ENCODE data around the gene SLC6A13.

DNA sequence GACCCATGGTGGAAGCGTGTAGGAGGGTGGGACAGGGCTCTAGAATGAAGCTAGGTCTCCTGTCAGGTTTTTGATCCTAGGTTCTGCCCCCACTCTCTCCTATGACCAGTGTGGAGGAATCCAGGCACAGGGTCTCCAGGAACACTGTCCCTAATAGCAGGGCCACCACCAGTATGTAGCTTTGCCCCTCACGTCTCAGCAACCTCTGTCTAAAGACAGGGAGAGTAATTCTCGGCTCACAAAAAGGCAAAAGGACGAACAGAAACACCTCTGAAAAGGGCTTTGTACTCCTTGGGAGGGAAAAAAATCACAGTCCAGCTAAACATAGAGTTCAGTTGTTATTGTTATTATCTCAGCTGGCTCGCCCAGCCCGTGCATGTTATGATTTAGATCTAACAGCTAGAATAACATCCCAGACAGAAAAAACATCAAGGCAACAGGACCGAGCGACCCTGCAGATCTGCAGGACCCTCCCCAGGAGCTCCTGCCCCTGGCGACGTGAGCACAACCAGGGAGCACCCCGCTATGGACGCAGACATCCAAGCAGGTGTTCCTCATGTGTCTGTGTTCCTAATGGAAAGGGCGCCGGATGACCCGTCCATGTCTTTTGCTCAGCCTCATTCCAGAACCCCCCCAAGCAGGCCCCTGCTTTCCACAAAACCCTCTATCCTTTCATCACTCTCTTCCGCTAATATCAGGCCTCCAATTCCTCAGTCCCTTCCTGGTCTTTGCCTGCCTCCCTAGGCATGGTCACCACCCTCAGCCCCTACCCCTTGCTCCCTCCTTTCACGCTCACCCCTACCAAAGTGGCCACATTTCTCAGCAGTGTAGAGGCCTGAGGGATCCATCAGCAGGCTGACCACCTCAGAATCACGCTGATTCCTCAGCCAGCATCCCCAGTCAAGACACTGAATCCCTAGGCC is 34.5 kb downstream of the SLC6A13 start:
- TF ChIP-seq EP300 (IDR thresholded peaks at IDR 0.05): no peak
- TF ChIP-seq, protein P1, sequence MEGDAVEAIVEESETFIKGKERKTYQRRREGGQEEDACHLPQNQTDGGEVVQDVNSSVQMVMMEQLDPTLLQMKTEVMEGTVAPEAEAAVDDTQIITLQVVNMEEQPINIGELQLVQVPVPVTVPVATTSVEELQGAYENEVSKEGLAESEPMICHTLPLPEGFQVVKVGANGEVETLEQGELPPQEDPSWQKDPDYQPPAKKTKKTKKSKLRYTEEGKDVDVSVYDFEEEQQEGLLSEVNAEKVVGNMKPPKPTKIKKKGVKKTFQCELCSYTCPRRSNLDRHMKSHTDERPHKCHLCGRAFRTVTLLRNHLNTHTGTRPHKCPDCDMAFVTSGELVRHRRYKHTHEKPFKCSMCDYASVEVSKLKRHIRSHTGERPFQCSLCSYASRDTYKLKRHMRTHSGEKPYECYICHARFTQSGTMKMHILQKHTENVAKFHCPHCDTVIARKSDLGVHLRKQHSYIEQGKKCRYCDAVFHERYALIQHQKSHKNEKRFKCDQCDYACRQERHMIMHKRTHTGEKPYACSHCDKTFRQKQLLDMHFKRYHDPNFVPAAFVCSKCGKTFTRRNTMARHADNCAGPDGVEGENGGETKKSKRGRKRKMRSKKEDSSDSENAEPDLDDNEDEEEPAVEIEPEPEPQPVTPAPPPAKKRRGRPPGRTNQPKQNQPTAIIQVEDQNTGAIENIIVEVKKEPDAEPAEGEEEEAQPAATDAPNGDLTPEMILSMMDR (IDR thresholded peaks at IDR 0.05): no peak
- no peak for TF ChIP-seq POLR2A (IDR thresholded peaks at IDR 0.05; ENCODE audit: low read depth)
